GM12878 (cell line): ENCODE data around the gene JAKMIP1. TPM values are rescaled to one million over a fixed set of nuclear protein-coding genes. Genes with fewer than 3 reads are reported as not detected.

Experiments used
- ATAC-seq: fragments of 200-7000 bp; cut with Tn5 transposase; 3 replicates; pipeline ENCODE4 v1.9.1; 2020; ENCODE audit warnings: mild to moderate bottlenecking, moderate library complexity
- BruUV-seq: library from RNA; stranded (reverse); fragments of 400-500 nt; replicated peaks from 2 replicates; lab custom pipeline; 2021; lab: Mats Ljungman, UMichigan
- CTCF ChIA-PET: fragments of 300-600 bp; sonication (Branson Sonifier 250); formaldehyde crosslinking; extraction: SDS; loops from one replicate; lab custom pipeline; 2021; ENCODE audit warnings: inconsistent platforms; lab: Yijun Ruan, JAX
- POLR2A ChIA-PET: fragments of 350-600 bp; formaldehyde crosslinking; extraction: SDS; loops from one replicate; lab custom pipeline; 2021; ENCODE audit warnings: inconsistent platforms; lab: Charles Lee
- RAD21 ChIA-PET: fragments of 300-600 bp; sonication (Branson Sonifier 250); formaldehyde crosslinking; loops from one replicate; lab custom pipeline; 2023; ENCODE audit warnings: antibody characterized with exemption; ENCODE audit not compliant: unreplicated experiment; lab: Charles Lee
- SMC1A ChIA-PET: fragments of 300-600 bp; sonication (Branson Sonifier 250); formaldehyde crosslinking; loops from one replicate; lab custom pipeline; 2023; ENCODE audit not compliant: unreplicated experiment, uncharacterized antibody; lab: Charles Lee
- DNase-seq: peaks from one replicate; pipeline ENCODE4 v3.0.0-alpha.2; 2011; ENCODE audit warnings: low read depth, low spot score
- FAIRE-seq: peaks from 3 replicates; lab custom pipeline; 2011; peaks lifted over from hg19 to GRCh38; lab: Jason Lieb, UNC
- H2AFZ ChIP-seq: 2 replicates; pipeline ENCODE4 v1.6.0; 2011; ENCODE audit warnings: low read depth, low read length, control low read depth; ENCODE audit not compliant: control insufficient read depth
- H3K27ac ChIP-seq: 2 replicates; pipeline ENCODE4 v1.5.1; 2011; ENCODE audit warnings: control low read depth; ENCODE audit not compliant: control insufficient read depth, insufficient read depth
- H3K27me3 ChIP-seq, 2 experiments: replicated peaks in 1 of 2; 2 replicates each; pipeline versions ENCODE4 v1.6.0 to v1.6.1; 2011; ENCODE audit warnings: low read length in 1 of 2; ENCODE audit not compliant: control insufficient read depth in 2 of 2, insufficient read depth in 2 of 2
- H3K36me3 ChIP-seq, 2 experiments: 2 replicates each; pipeline ENCODE4 v1.5.1; 2011; ENCODE audit warnings: low read length in 1 of 2; ENCODE audit not compliant: control insufficient read depth in 2 of 2, insufficient read depth in 2 of 2
- H3K4me1 ChIP-seq: 2 replicates; pipeline ENCODE4 v1.6.1; 2011; ENCODE audit warnings: mild to moderate bottlenecking, low read length, moderate library complexity, mixed read lengths; ENCODE audit not compliant: control insufficient read depth, insufficient read depth
- H3K4me2 ChIP-seq: 2 replicates; pipeline ENCODE4 v1.6.0; 2011; ENCODE audit warnings: control low read depth; ENCODE audit not compliant: control insufficient read depth, insufficient read depth
- H3K4me3 ChIP-seq: fragments of 200-600 bp; sonication (generic); 2 replicates; pipeline ENCODE4 v1.5.1; 2016
- H3K79me2 ChIP-seq: 2 replicates; pipeline ENCODE4 v1.6.0; 2011; ENCODE audit warnings: low read length; ENCODE audit not compliant: control insufficient read depth, insufficient read depth
- H3K9ac ChIP-seq: 2 replicates; pipeline ENCODE4 v1.8.0; 2011; ENCODE audit warnings: low read length, control low read depth, mixed read lengths; ENCODE audit not compliant: control insufficient read depth, insufficient read depth
- H3K9me3 ChIP-seq: replicated peaks from 3 replicates; pipeline ENCODE4 v1.5.1; 2011; ENCODE audit warnings: mild to moderate bottlenecking, low read length; ENCODE audit not compliant: control insufficient read depth, insufficient read depth
- H4K20me1 ChIP-seq: 2 replicates; pipeline ENCODE4 v1.6.0; 2011; ENCODE audit not compliant: control insufficient read depth, insufficient read depth
- BCL11A ChIP-seq: IDR thresholded peaks from 2 replicates; pipeline ENCODE4 v1.6.1; 2011; ENCODE audit warnings: low read depth, low read length
- CBFB ChIP-seq: IDR thresholded peaks from 2 replicates; pipeline ENCODE4 v1.6.1; 2016; ENCODE audit warnings: antibody characterized with exemption, low read depth
- ELK1 ChIP-seq: IDR thresholded peaks from 2 replicates; pipeline ENCODE4 v1.6.1; 2012; ENCODE audit warnings: low read depth, low read length, improper control_type of control experiment
- ETV6 ChIP-seq, 2 experiments: fragments of 450-650 bp in 1 of 2; IDR thresholded peaks in 1 of 2; conservative IDR thresholded peaks in 1 of 2; 2 replicates each; pipeline ENCODE4 v1.6.1; 2014; ENCODE audit warnings: antibody characterized with exemption in 1 of 2, borderline replicate concordance in 1 of 2, low read depth in 1 of 2, mild to moderate bottlenecking in 1 of 2, moderate library complexity in 1 of 2
- EZH2 ChIP-seq: IDR thresholded peaks from 2 replicates; pipeline ENCODE4 v1.6.1; 2012; ENCODE audit warnings: low read depth, mild to moderate bottlenecking, control low read depth, inconsistent platforms, low read length, borderline replicate concordance; ENCODE audit not compliant: control insufficient read depth
- NFIC ChIP-seq: IDR thresholded peaks from 2 replicates; pipeline ENCODE4 v1.6.1; 2012; ENCODE audit warnings: low read depth, mild to moderate bottlenecking, inconsistent platforms, low read length, moderate library complexity
- NRF1 ChIP-seq: conservative IDR thresholded peaks from 2 replicates; pipeline ENCODE4 v1.6.1; 2011; ENCODE audit warnings: mild to moderate bottlenecking, low read depth, low read length, improper control_type of control experiment
- POU2F2 ChIP-seq: IDR thresholded peaks from 3 replicates; pipeline ENCODE4 v1.6.1; 2011; ENCODE audit warnings: low read depth, mild to moderate bottlenecking, low read length, borderline replicate concordance
- SIX5 ChIP-seq: IDR thresholded peaks from 2 replicates; pipeline ENCODE4 v1.6.1; 2011; ENCODE audit warnings: mild to moderate bottlenecking, low read depth, low read length, moderate library complexity; ENCODE audit not compliant: severe bottlenecking
- SMAD5 ChIP-seq: IDR thresholded peaks from 2 replicates; pipeline ENCODE4 v1.6.1; 2016; ENCODE audit warnings: antibody characterized with exemption, low read depth
- SMARCA5 ChIP-seq: fragments of 450-650 bp; IDR thresholded peaks from 2 replicates; pipeline ENCODE4 v1.6.1; 2017; ENCODE audit warnings: mild to moderate bottlenecking
- SREBF2 ChIP-seq: IDR thresholded peaks from 2 replicates; pipeline ENCODE4 v1.6.1; 2012; ENCODE audit warnings: mild to moderate bottlenecking, low read length
- TAF1 ChIP-seq: IDR thresholded peaks from 2 replicates; pipeline ENCODE4 v1.6.1; 2011; ENCODE audit warnings: mild to moderate bottlenecking, low read depth, low read length, borderline replicate concordance
- TCF12 ChIP-seq: IDR thresholded peaks from 2 replicates; pipeline ENCODE4 v1.6.1; 2011; ENCODE audit warnings: low read depth, mild to moderate bottlenecking, low read length
- WRNIP1 ChIP-seq: IDR thresholded peaks from 2 replicates; pipeline ENCODE4 v1.6.1; 2011; ENCODE audit warnings: low read depth, low read length, improper control_type of control experiment, borderline replicate concordance
- ZNF384 ChIP-seq: IDR thresholded peaks from 2 replicates; pipeline ENCODE4 v1.6.1; 2012; ENCODE audit warnings: low read depth, mild to moderate bottlenecking, low read length, improper control_type of control experiment, borderline replicate concordance
- ZZZ3 ChIP-seq: IDR thresholded peaks from 2 replicates; pipeline ENCODE4 v1.6.1; 2011; ENCODE audit warnings: low read depth; ENCODE audit not compliant: control insufficient read depth, insufficient read length
- WGBS: methylation state at CpG from one replicate; pipeline ENCODE4 v1.1.6; 2016; ENCODE audit warnings: low lambda C conversion rate; ENCODE audit not compliant: insufficient replicate concordance, insufficient coverage; ENCODE audit errors: missing lambda C conversion rate; 5-methylcytosine and 5-hydroxymethylcytosine counted together
- in situ Hi-C: fragments of 300-500 bp; cut with MboI; formaldehyde crosslinking; loops from 9 replicates; pipeline ENCODE4 v1.14.3; 2018; ENCODE audit warnings: mixed read lengths
- intact Hi-C: fragments of 100-400 bp; cut with micrococcal nuclease; formaldehyde crosslinking; loops from one replicate; pipeline ENCODE4 v1.14.2; 2022; ENCODE audit not compliant: unreplicated experiment
- polyA plus RNA-seq, 11 experiments: library from polyadenylated mRNA; depleted of rRNA in 4 of 11; unstranded in 6 of 11; stranded (reverse) in 5 of 11; fragments of >200 nt; fragmentation: Nextera tagmentation in 4 of 11; fragmentation: Illumina TruSeq in 1 of 11; extraction: Ambion mirVana in 4 of 11; extraction: Trizol in 1 of 11; gene quantifications; 1 replicate in 1 of 11; 2 replicates in 10 of 11; pipeline versions ENCODE4 v1.2.1 to v1.2.3, GENCODE V29; 2011 to 2016; ENCODE audit warnings: inconsistent platforms in 2 of 11, missing spikeins in 2 of 11, low read depth in 1 of 11
- total RNA-seq, 4 experiments: library from RNA; depleted of rRNA in 3 of 4; stranded (reverse); fragments of >200 nt in 3 of 4; fragmentation: Illumina TruSeq in 1 of 4; extraction: Trizol in 1 of 4; gene quantifications; 2 replicates each; pipeline versions ENCODE4 v1.2.1 to v1.2.3, GENCODE V29; 2013 to 2021

The JAKMIP1 gene
- total and polyA plus RNA-seq, 10 of the 15 experiments (the other 5 are each of a cell fraction or from before 2014, with no cell fraction given): 0.52 to 16.7 (median 12.3) TPM

- no peak for TF ChIP-seq POU2F2
- TF ChIP-seq TAF1: no peak
- TF ChIP-seq TCF12: no peak
- no peak for TF ChIP-seq ZNF384
These were observed 172.2 kb downstream of the JAKMIP1 start (continued) for GRCh38 chr4:6028168-6028567.

- TF ChIP-seq SREBF2: no peak
- TF ChIP-seq BCL11A: no peak
- TF ChIP-seq ETV6 (conservative IDR thresholded peaks at IDR 0.05 in 1 of 2, IDR thresholded peaks at IDR 0.05 in 1 of 2; ENCODE audit: borderline replicate concordance in 1 of 2, low read depth in 1 of 2): no peak
- no peak for TF ChIP-seq SIX5
- TF ChIP-seq EZH2: no peak
- TF ChIP-seq WRNIP1: no peak
- TF ChIP-seq NRF1: no peak
- no peak for TF ChIP-seq ELK1
- TF ChIP-seq CBFB: no peak
- TF ChIP-seq NFIC: no peak
- TF ChIP-seq SMAD5: no peak
- TF ChIP-seq SMARCA5: no peak
- no peak for TF ChIP-seq ZZZ3
- Histone ChIP-seq H4K20me1 (no peaks in the 10 kb centered on the region), H3K36me3 (no peaks in the 10 kb centered on the region), H3K27ac (no peak overlapping the region), H3K9me3 (no peaks in the 10 kb centered on the region), H3K4me1 (no peaks in the 10 kb centered on the region), H3K79me2 (no peaks in the 10 kb centered on the region), H3K4me2 (no peak overlapping the region), H3K27me3 (no peaks in the 10 kb centered on the region; a peak in 2 of 4 replicates), H3K9ac (no peak overlapping the region), H3K4me3 (no peak overlapping the region), H2AFZ (no peak overlapping the region)
- DNase-seq (no peak), FAIRE-seq (no peak), ATAC-seq (no peak)
- ChIA-PET POLR2A (no interaction called here), SMC1A (no interaction called here), CTCF (interaction anchor here (0.7 to 1.3 kb wide), 2 partner anchors 13 to 58 kb away, joined by 3 to 5 read pairs; no protein-coding TSS in a partner anchor), RAD21 (no interaction called here)
- 31% methylated on average over 9 of the region's 9 CpGs for WGBS
- intact Hi-C loops: no loop called here
- BruUV-seq: no TSS peak
- in situ Hi-C loops: no loop called here
These were observed 173.0 kb downstream of the JAKMIP1 start for GRCh38 chr4:6027392-6027791.
